Cerebellar cortex (tissue), 1 donor: ENCODE measurements around the gene MYOD1.

Experiments used
- DNase-seq: peaks from one replicate; pipeline ENCODE4 v3.0.0-alpha.2; 2015; ENCODE audit warnings: low spot score

MYOD1 gene

DNA sequence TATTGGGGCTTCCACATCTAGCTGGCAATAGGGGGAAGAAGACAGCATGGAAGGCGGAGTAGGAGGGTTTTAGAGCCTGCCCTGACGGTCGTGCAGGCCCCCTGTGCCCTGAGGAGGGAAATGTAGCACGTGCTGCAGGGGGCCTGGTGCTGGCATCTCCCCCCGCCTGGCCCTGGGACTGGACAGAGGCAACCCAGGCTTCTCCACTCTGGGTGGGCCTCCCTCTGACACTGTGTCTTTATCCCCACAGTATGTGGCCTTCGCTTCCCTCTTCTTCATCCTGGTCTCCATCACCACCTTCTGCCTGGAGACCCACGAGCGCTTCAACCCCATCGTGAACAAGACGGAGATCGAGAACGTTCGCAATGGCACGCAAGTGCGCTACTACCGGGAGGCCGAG, 52.0 kb downstream of the MYOD1 start:
- DNase-seq, result no peak
